GM12873 (cell line): ENCODE data around the gene PRPSAP1.
A peak's percentile ranks its signal among the peaks of the same experiment; 100 is the strongest.

Experiments used
- CTCF ChIP-seq: IDR thresholded peaks from 2 replicates; pipeline ENCODE4 v1.5.1; 2012; ENCODE audit warnings: low read depth, mild to moderate bottlenecking, moderate library complexity, low read length, control low read depth; ENCODE audit not compliant: insufficient read depth; ENCODE audit errors: missing control alignments

Gene PRPSAP1

GRCh38 chr17:76276069-76276431, 77.7 kb downstream of the PRPSAP1 start:
- peak; percentile 9 for TF ChIP-seq CTCF

GRCh38 chr17:76275382-76276068, 78.2 kb downstream of the PRPSAP1 start:
- no peak for TF ChIP-seq CTCF

GRCh38 chr17:76274112-76274956, 79.4 kb downstream of the PRPSAP1 start:
- TF ChIP-seq CTCF: no peak

GRCh38 chr17:76273445-76274111, 80.1 kb downstream of the PRPSAP1 start:
- TF ChIP-seq CTCF: no peak

GRCh38 chr17:76272541-76273444, 80.9 kb downstream of the PRPSAP1 start:
- TF ChIP-seq CTCF: no peak

- peak; percentile 24 for TF ChIP-seq CTCF
Observed at GRCh38 chr17:76271669-76272540, 81.8 kb downstream of the PRPSAP1 start.
